HEK293T (cell line): ENCODE results near the gene PIRT.

Experiments
- ARNT ChIP-seq: fragments of 450-650 bp; IDR thresholded peaks from 2 replicates; pipeline ENCODE4 v1.6.1; 2017; ENCODE audit warnings: mild to moderate bottlenecking
- BHLHE40 ChIP-seq: fragments of 450-650 bp; IDR thresholded peaks from 2 replicates; pipeline ENCODE4 v1.6.1; 2016; ENCODE audit warnings: mild to moderate bottlenecking, moderate library complexity, borderline replicate concordance
- CTBP1 ChIP-seq: fragments of 450-650 bp; IDR thresholded peaks from 2 replicates; pipeline ENCODE4 v1.6.1; 2016; ENCODE audit warnings: borderline replicate concordance
- FOXA1 ChIP-seq: fragments of 450-650 bp; IDR thresholded peaks from 2 replicates; pipeline ENCODE4 v1.6.1; 2016; ENCODE audit warnings: mild to moderate bottlenecking
- FOXK2 ChIP-seq: fragments of 450-650 bp; IDR thresholded peaks from 2 replicates; pipeline ENCODE4 v1.6.1; 2016; ENCODE audit warnings: mild to moderate bottlenecking
- FOXM1 ChIP-seq: fragments of 450-650 bp; IDR thresholded peaks from 2 replicates; pipeline ENCODE4 v1.6.1; 2017; ENCODE audit warnings: mild to moderate bottlenecking, borderline replicate concordance
- SP1 ChIP-seq: fragments of 450-650 bp; IDR thresholded peaks from 2 replicates; pipeline ENCODE4 v1.6.1; 2017
- SUZ12 ChIP-seq: fragments of 450-650 bp; IDR thresholded peaks from 2 replicates; pipeline ENCODE4 v1.6.1; 2016; ENCODE audit warnings: mild to moderate bottlenecking
- ZNF384 ChIP-seq: fragments of 450-650 bp; IDR thresholded peaks from 2 replicates; pipeline ENCODE4 v1.6.1; 2016
- TF ChIP-seq, protein P1 (sequence below): fragments of 450-650 bp; IDR thresholded peaks from 2 replicates; pipeline ENCODE4 v1.6.1; 2016

DNA sequence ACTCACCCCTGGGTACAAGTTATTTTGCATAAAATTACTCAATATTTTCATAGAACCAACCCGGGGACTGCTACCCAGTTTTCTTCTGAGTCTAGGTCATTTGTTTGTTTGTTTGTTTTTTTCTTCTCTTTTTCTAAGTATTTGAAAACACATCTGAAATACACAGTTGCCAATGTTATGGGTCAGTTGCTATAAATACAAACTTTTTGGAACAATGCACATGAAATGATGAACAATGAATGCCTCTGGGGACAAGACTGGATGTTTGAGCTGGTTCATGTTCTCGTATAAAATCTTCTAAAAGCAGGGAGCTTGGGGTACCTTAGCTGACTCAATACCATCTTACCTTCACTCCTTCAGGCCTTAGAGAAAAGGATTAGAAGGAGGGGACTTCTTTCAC lies 64.5 kb downstream of the PIRT start:
- TF ChIP-seq, protein P1, sequence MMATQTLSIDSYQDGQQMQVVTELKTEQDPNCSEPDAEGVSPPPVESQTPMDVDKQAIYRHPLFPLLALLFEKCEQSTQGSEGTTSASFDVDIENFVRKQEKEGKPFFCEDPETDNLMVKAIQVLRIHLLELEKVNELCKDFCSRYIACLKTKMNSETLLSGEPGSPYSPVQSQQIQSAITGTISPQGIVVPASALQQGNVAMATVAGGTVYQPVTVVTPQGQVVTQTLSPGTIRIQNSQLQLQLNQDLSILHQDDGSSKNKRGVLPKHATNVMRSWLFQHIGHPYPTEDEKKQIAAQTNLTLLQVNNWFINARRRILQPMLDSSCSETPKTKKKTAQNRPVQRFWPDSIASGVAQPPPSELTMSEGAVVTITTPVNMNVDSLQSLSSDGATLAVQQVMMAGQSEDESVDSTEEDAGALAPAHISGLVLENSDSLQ, result no peak
- TF ChIP-seq ARNT, result no peak
- no peak for TF ChIP-seq BHLHE40
- no peak for TF ChIP-seq FOXK2
- no peak for TF ChIP-seq CTBP1
- no peak for TF ChIP-seq FOXM1
- no peak for TF ChIP-seq SUZ12
- no peak for TF ChIP-seq FOXA1
- no peak for TF ChIP-seq SP1
- no peak for TF ChIP-seq ZNF384
